IMR-90 (cell line): ENCODE measurements around the gene GHR. TPM values are rescaled to one million over a fixed set of nuclear protein-coding genes. Genes with fewer than 3 reads are reported as not detected.

ENCODE experiments used
- ATAC-seq: fragments of 200-7000 bp; cut with Tn5 transposase; 2 replicates; pipeline ENCODE4 v1.9.1; 2020; ENCODE audit warnings: low read depth, mild to moderate bottlenecking, moderate library complexity
- BruUV-seq: library from RNA; stranded (reverse); fragments of 400-500 nt; replicated peaks from 2 replicates; lab custom pipeline; 2021; lab: Mats Ljungman, UMichigan
- CTCF ChIA-PET: fragments of 300-600 bp; formaldehyde crosslinking; extraction: SDS; loops from one replicate; lab custom pipeline; 2021; ENCODE audit warnings: antibody characterized with exemption; lab: Yijun Ruan, JAX
- POLR2A ChIA-PET: fragments of 300-600 bp; sonication (Branson Sonifier 250); formaldehyde crosslinking; loops from one replicate; lab custom pipeline; 2022; ENCODE audit warnings: antibody characterized with exemption; ENCODE audit not compliant: unreplicated experiment; lab: Charles Lee
- DNase-seq: peaks from one replicate; pipeline ENCODE4 v3.0.0; 2013
- H2AFZ ChIP-seq: replicated peaks from 2 replicates; pipeline ENCODE3; 2013; ENCODE audit warnings: low read length, mild to moderate bottlenecking; ENCODE audit not compliant: poor library complexity
- H2AK5ac ChIP-seq: 2 replicates; pipeline ENCODE4 v1.6.1; 2013; ENCODE audit warnings: low read depth, low read length, inconsistent platforms
- H2AK9ac ChIP-seq: replicated peaks from 2 replicates; pipeline ENCODE3; 2013; ENCODE audit warnings: mild to moderate bottlenecking, low read depth, low read length, moderate library complexity; ENCODE audit not compliant: poor library complexity
- H2BK120ac ChIP-seq: 2 replicates; pipeline ENCODE4 v1.6.1; 2013; ENCODE audit warnings: low read depth, low read length, inconsistent platforms
- H2BK15ac ChIP-seq: 3 replicates; pipeline ENCODE4 v1.6.1; 2013; ENCODE audit warnings: low read depth, low read length, inconsistent platforms
- H2BK20ac ChIP-seq: 2 replicates; pipeline ENCODE4 v1.6.1; 2013; ENCODE audit warnings: low read depth, mild to moderate bottlenecking, inconsistent platforms, low read length, moderate library complexity
- H2BK5ac ChIP-seq: 2 replicates; pipeline ENCODE4 v1.6.1; 2013; ENCODE audit warnings: mild to moderate bottlenecking, low read depth, low read length, inconsistent platforms; ENCODE audit not compliant: poor library complexity, severe bottlenecking
- H3K14ac ChIP-seq: replicated peaks from 2 replicates; pipeline ENCODE4 v1.6.1; 2013; ENCODE audit warnings: low read depth, low read length, inconsistent platforms
- H3K18ac ChIP-seq: 2 replicates; pipeline ENCODE4 v1.6.1; 2013; ENCODE audit warnings: low read depth, low read length, control low read depth
- H3K23ac ChIP-seq: 2 replicates; pipeline ENCODE4 v1.6.1; 2013; ENCODE audit warnings: low read depth, low read length, inconsistent platforms
- H3K27ac ChIP-seq: 2 replicates; pipeline ENCODE4 v1.5.1; 2013; ENCODE audit warnings: mild to moderate bottlenecking, control low read depth, low read length; ENCODE audit not compliant: insufficient read depth
- H3K27me3 ChIP-seq: 2 replicates; pipeline ENCODE4 v1.6.1; 2013; ENCODE audit warnings: low read length; ENCODE audit not compliant: control insufficient read depth, insufficient read depth
- H3K36me3 ChIP-seq: 2 replicates; pipeline ENCODE4 v1.6.1; 2013; ENCODE audit warnings: low read length, mixed read lengths; ENCODE audit not compliant: control insufficient read depth, insufficient read depth
- H3K4ac ChIP-seq: 2 replicates; pipeline ENCODE4 v1.6.1; 2013; ENCODE audit warnings: low read depth, low read length, inconsistent platforms
- H3K4me1 ChIP-seq: 2 replicates; pipeline ENCODE4 v1.6.1; 2013; ENCODE audit warnings: low read length, mixed read lengths; ENCODE audit not compliant: control insufficient read depth, insufficient read depth
- H3K4me2 ChIP-seq: 2 replicates; pipeline ENCODE4 v1.6.1; 2013; ENCODE audit warnings: low read depth, mild to moderate bottlenecking, control low read depth, low read length, moderate library complexity
- H3K4me3 ChIP-seq: 2 replicates; pipeline ENCODE4 v1.5.1; 2013; ENCODE audit warnings: low read depth, mild to moderate bottlenecking, control low read depth, low read length, moderate library complexity; ENCODE audit not compliant: insufficient read depth
- H3K56ac ChIP-seq: 2 replicates; pipeline ENCODE4 v1.6.1; 2013; ENCODE audit warnings: low read length, inconsistent platforms; ENCODE audit not compliant: insufficient read depth; ENCODE audit errors: extremely low read depth
- H3K79me1 ChIP-seq, 2 experiments: 2 replicates each; pipeline ENCODE4 v1.6.1; 2013; ENCODE audit warnings: low read length in 2 of 2, inconsistent platforms in 1 of 2, low read depth in 1 of 2
- H3K9ac ChIP-seq: 2 replicates; pipeline ENCODE4 v1.6.1; 2013; ENCODE audit warnings: low read depth, low read length, control low read depth
- H3K9me1 ChIP-seq: 2 replicates; pipeline ENCODE4 v1.6.1; 2013; ENCODE audit warnings: low read length, inconsistent platforms; ENCODE audit not compliant: insufficient read depth
- H3K9me3 ChIP-seq: 2 replicates; pipeline ENCODE4 v1.6.1; 2013; ENCODE audit warnings: low read length; ENCODE audit not compliant: control insufficient read depth, insufficient read depth
- H4K20me1 ChIP-seq: 2 replicates; pipeline ENCODE4 v1.6.1; 2013; ENCODE audit warnings: low read length, inconsistent platforms; ENCODE audit not compliant: insufficient read depth
- H4K5ac ChIP-seq: 2 replicates; pipeline ENCODE4 v1.6.1; 2013; ENCODE audit warnings: mild to moderate bottlenecking, low read depth, low read length, control low read depth
- H4K8ac ChIP-seq, 2 experiments: 2 replicates each; pipeline ENCODE4 v1.6.1; 2013; ENCODE audit warnings: low read depth in 2 of 2, low read length in 2 of 2, control low read depth in 1 of 2, inconsistent platforms in 1 of 2
- H4K91ac ChIP-seq: 2 replicates; pipeline ENCODE4 v1.6.1; 2013; ENCODE audit warnings: low read depth, low read length, inconsistent platforms; ENCODE audit not compliant: insufficient read depth
- BHLHE40 ChIP-seq: fragments of 150-350 bp; IDR thresholded peaks from 2 replicates; pipeline ENCODE4 v1.6.1; 2016; ENCODE audit warnings: mild to moderate bottlenecking, low read depth, low read length
- CEBPB ChIP-seq: IDR thresholded peaks from 2 replicates; pipeline ENCODE4 v1.6.1; 2012; ENCODE audit warnings: low read depth, low read length, improper control_type of control experiment
- CHD1 ChIP-seq: IDR thresholded peaks from 2 replicates; pipeline ENCODE4 v1.6.1; 2012; ENCODE audit warnings: low read depth, low read length, improper control_type of control experiment
- FOS ChIP-seq: fragments of 150-350 bp; IDR thresholded peaks from 2 replicates; pipeline ENCODE4 v1.6.1; 2016; ENCODE audit warnings: low read depth, low read length
- MAFK ChIP-seq: IDR thresholded peaks from 2 replicates; pipeline ENCODE4 v1.6.1; 2012; ENCODE audit warnings: low read depth, low read length, improper control_type of control experiment
- MAZ ChIP-seq: IDR thresholded peaks from 2 replicates; pipeline ENCODE4 v1.6.1; 2012; ENCODE audit warnings: low read depth, mild to moderate bottlenecking, low read length, improper control_type of control experiment, moderate library complexity, borderline replicate concordance
- MXI1 ChIP-seq: IDR thresholded peaks from 2 replicates; pipeline ENCODE4 v1.6.1; 2012; ENCODE audit warnings: low read depth, mild to moderate bottlenecking, low read length, moderate library complexity, borderline replicate concordance
- NFE2L2 ChIP-seq: fragments of 150-350 bp; IDR thresholded peaks from 2 replicates; pipeline ENCODE4 v1.6.1; 2016; ENCODE audit warnings: low read depth, mild to moderate bottlenecking, low read length
- POLR2A ChIP-seq: IDR thresholded peaks from 2 replicates; pipeline ENCODE4 v1.6.1; 2012; ENCODE audit warnings: mild to moderate bottlenecking, low read depth, low read length
- RAD21 ChIP-seq: IDR thresholded peaks from 2 replicates; pipeline ENCODE4 v1.6.1; 2012; ENCODE audit warnings: low read length, improper control_type of control experiment
- RCOR1 ChIP-seq: IDR thresholded peaks from 2 replicates; pipeline ENCODE4 v1.6.1; 2012; ENCODE audit warnings: mild to moderate bottlenecking, low read length, improper control_type of control experiment; ENCODE audit not compliant: insufficient replicate concordance
- RFX5 ChIP-seq: IDR thresholded peaks from 2 replicates; pipeline ENCODE4 v1.8.0; 2012; ENCODE audit warnings: low read depth, mild to moderate bottlenecking, low read length, moderate library complexity
- USF2 ChIP-seq: fragments of 150-350 bp; IDR thresholded peaks from 2 replicates; pipeline ENCODE4 v1.6.1; 2017; ENCODE audit warnings: mild to moderate bottlenecking, antibody characterized with exemption, low read length, low read depth
- WGBS, 2 experiments: methylation state at CpG; one replicate each; pipeline versions ENCODE4 v1.1.5 to v1.1.7; 2013; ENCODE audit warnings: missing lambda C conversion rate in 2 of 2; ENCODE audit not compliant: insufficient read length in 1 of 2; ENCODE audit errors: extremely low coverage in 2 of 2; 5-methylcytosine and 5-hydroxymethylcytosine counted together
- dilution Hi-C: fragments of 300-500 bp; cut with HindIII; formaldehyde crosslinking; loops from one replicate; pipeline ENCODE4 v1.14.3; 2018; ENCODE audit warnings: low sequenced_read_pairs; ENCODE audit not compliant: unreplicated experiment
- in situ Hi-C: fragments of 300-500 bp; cut with MboI; formaldehyde crosslinking; loops from 3 replicates; pipeline ENCODE4 v1.14.3; 2019; ENCODE audit warnings: low sequenced_read_pairs, inconsistent platforms, mixed read lengths
- intact Hi-C: fragments of 100-400 bp; cut with micrococcal nuclease; formaldehyde crosslinking; loops from 2 replicates; pipeline ENCODE4 v1.10.0; 2022
- polyA plus RNA-seq, 3 experiments: library from polyadenylated mRNA; depleted of rRNA; stranded (reverse); fragments of >200 nt; gene quantifications; 2 replicates each; pipeline ENCODE4 v1.2.3, GENCODE V29; 2012; ENCODE audit warnings: low replicate concordance in 1 of 3
- total RNA-seq: library from RNA; depleted of rRNA; stranded (reverse); fragments of >200 nt; gene quantifications from 2 replicates; pipeline ENCODE4 v1.2.3, GENCODE V29; 2012

The GHR gene
- total and polyA plus RNA-seq, 2 of the 4 experiments (the other 2 are of a cell fraction): 0.36 to 1.1 TPM

GRCh38 chr5:42666869-42667268, 243.6 kb downstream of the GHR start:
- Histone ChIP-seq H2BK5ac (no peak overlapping the region), H4K20me1 (no peaks in the 10 kb centered on the region), H3K14ac (no peak overlapping the region), H3K23ac (no peak overlapping the region), H4K91ac (no peak overlapping the region), H2AFZ (no peak overlapping the region), H2BK15ac (no peak overlapping the region), H3K27ac (no peak overlapping the region), H2AK9ac (no peak overlapping the region), H3K36me3 (no peaks in the 10 kb centered on the region), H3K27me3 (no peaks in the 10 kb centered on the region), H2BK20ac (no peak overlapping the region), H3K4me2 (no peak overlapping the region), H4K5ac (no peak overlapping the region), H3K18ac (no peak overlapping the region), H2BK120ac (no peak overlapping the region), H4K8ac (no peak overlapping the region), H3K9ac (no peak overlapping the region), H2AK5ac (no peak overlapping the region), H3K79me1 (no peaks in the 10 kb centered on the region), H3K4me1 (no peaks in the 10 kb centered on the region), H3K4ac (no peak overlapping the region), H3K4me3 (no peak overlapping the region), H3K9me1 (no peaks in the 10 kb centered on the region), H3K56ac (no peak overlapping the region), H3K9me3 (no peaks in the 10 kb centered on the region; the same call in 1 of the 2 replicates)
- POLR2A ChIA-PET: no interaction called here
- DNase-seq: no peak
- no peak for ATAC-seq
- in situ Hi-C loops: no loop called here
- CTCF ChIA-PET: no interaction called here
- dilution Hi-C loops: no loop called here
- no TSS peak for BruUV-seq
- TF ChIP-seq POLR2A: no peak
- TF ChIP-seq CHD1: no peak
- no peak for TF ChIP-seq MAZ
- TF ChIP-seq RAD21: no peak
- no peak for TF ChIP-seq CEBPB
- no peak for TF ChIP-seq FOS
- no peak for TF ChIP-seq MAFK
- TF ChIP-seq MXI1: no peak
- TF ChIP-seq RCOR1: no peak
- no peak for TF ChIP-seq RFX5
- no peak for TF ChIP-seq USF2
- no peak for TF ChIP-seq NFE2L2
- TF ChIP-seq BHLHE40: no peak
- WGBS, 2 experiments: no CpG with 5 or more reads among the region's 3 CpGs
- intact Hi-C loops: no loop called here
